Measurements from ENCODE around the gene ITPRID2.
A peak's percentile ranks its signal among the peaks of the same experiment; 100 is the strongest.

The ITPRID2 gene

GRCh38 chr2:181891258-181891965 lies at the start of gene ITPRID2:
TSS of gene ITPRID2 (plus strand) at chr2:181891730. CDS start at chr2:181892067, 337 bp downstream.
- peak; percentile 80 for DNase-seq (ENCODE audit: low read depth)

- no peak for DNase-seq (ENCODE audit: low read depth)
Observed at GRCh38 chr2:181844551-181845290, 46.8 kb upstream of the ITPRID2 start.

GRCh38 chr2:181846399-181847197 lies 44.9 kb upstream of the ITPRID2 start:
- DNase-seq (ENCODE audit: low read depth), result no peak

GRCh38 chr2:181847198-181847556 lies 44.4 kb upstream of the ITPRID2 start:
- no peak for DNase-seq (ENCODE audit: low read depth)

GRCh38 chr2:181847702-181848101 lies 43.8 kb upstream of the ITPRID2 start:
- DNase-seq (ENCODE audit: low read depth), result no peak

GRCh38 chr2:181848261-181848886 lies 43.2 kb upstream of the ITPRID2 start:
- peak; percentile 11 for DNase-seq (ENCODE audit: low read depth)

- DNase-seq (ENCODE audit: low read depth), result no peak
Observed at GRCh38 chr2:181849601-181850000, 41.9 kb upstream of the ITPRID2 start.

GRCh38 chr2:181850936-181851560 lies 40.5 kb upstream of the ITPRID2 start:
- no peak for DNase-seq (ENCODE audit: low read depth)

GRCh38 chr2:181851726-181852125 lies 39.8 kb upstream of the ITPRID2 start:
- DNase-seq (ENCODE audit: low read depth), result no peak

- DNase-seq (ENCODE audit: low read depth), result no peak
Observed at GRCh38 chr2:181853696-181854095, 37.8 kb upstream of the ITPRID2 start.

- no peak for DNase-seq (ENCODE audit: low read depth)
Observed at GRCh38 chr2:181857483-181857882, 34.0 kb upstream of the ITPRID2 start.

GRCh38 chr2:181858600-181858999 lies 32.9 kb upstream of the ITPRID2 start:
- DNase-seq (ENCODE audit: low read depth), result no peak

- no peak for DNase-seq (ENCODE audit: low read depth)
Observed at GRCh38 chr2:181859123-181859522, 32.4 kb upstream of the ITPRID2 start.

- DNase-seq (ENCODE audit: low read depth), result no peak
Observed at GRCh38 chr2:181859803-181860202, 31.7 kb upstream of the ITPRID2 start.

GRCh38 chr2:181861379-181861778 lies 30.2 kb upstream of the ITPRID2 start:
- DNase-seq (ENCODE audit: low read depth), result no peak

- DNase-seq (ENCODE audit: low read depth), result no peak
Observed at GRCh38 chr2:181862583-181863281, 28.8 kb upstream of the ITPRID2 start.

- DNase-seq (ENCODE audit: low read depth), result no peak
Observed at GRCh38 chr2:181872178-181872577, 19.4 kb upstream of the ITPRID2 start.

GRCh38 chr2:181876614-181877063 lies 14.9 kb upstream of the ITPRID2 start:
- DNase-seq (ENCODE audit: low read depth), result peak; percentile 64

GRCh38 chr2:181877181-181877664 lies 14.3 kb upstream of the ITPRID2 start:
- DNase-seq (ENCODE audit: low read depth), result no peak

GRCh38 chr2:181878448-181878847 lies 13.1 kb upstream of the ITPRID2 start:
- no peak for DNase-seq (ENCODE audit: low read depth)

GRCh38 chr2:181879295-181879694 lies 12.2 kb upstream of the ITPRID2 start:
- DNase-seq (ENCODE audit: low read depth), result no peak

Measured in stromal cell of bone marrow (primary cell).